LNCaP clone FGC (cell line): ENCODE data around the gene SFXN4.

Experiments
- DNase-seq: peaks from one replicate; pipeline ENCODE4 v3.0.0-alpha.2; 2011; ENCODE audit warnings: low read depth
- H3K4me3 ChIP-seq: 2 replicates; pipeline ENCODE4 v1.5.1; 2011; ENCODE audit warnings: mild to moderate bottlenecking, low read depth, low read length, control low read depth
- TF ChIP-seq, protein P1 (sequence below): IDR thresholded peaks from 2 replicates; pipeline ENCODE4 v1.5.1; 2012; ENCODE audit warnings: mild to moderate bottlenecking; ENCODE audit not compliant: control insufficient read depth, insufficient read depth; ENCODE audit errors: extremely low read depth

SFXN4 gene

DNA sequence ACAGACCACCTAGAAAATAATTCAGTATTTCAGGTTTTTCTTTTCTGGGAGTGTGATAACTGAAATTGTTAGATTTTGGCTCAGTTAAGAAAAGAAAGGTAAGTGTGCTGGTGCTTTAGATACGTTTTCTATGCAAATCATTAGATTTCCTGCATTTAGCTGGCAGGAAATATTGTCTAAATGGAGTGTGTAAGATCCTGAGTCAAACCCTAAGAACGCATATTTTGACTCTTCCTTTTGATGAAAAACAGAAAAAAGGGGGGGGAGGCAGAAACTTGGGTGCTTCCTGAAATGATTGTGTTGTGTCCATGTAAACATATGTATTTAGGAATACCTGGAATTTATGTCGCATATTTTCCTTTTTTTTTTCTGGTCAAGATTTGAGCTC is 43.0 kb upstream of the SFXN4 start:
- peak overlapping the region; percentile 58 for H3K4me3 ChIP-seq
- no peak for DNase-seq
- TF ChIP-seq, protein P1, sequence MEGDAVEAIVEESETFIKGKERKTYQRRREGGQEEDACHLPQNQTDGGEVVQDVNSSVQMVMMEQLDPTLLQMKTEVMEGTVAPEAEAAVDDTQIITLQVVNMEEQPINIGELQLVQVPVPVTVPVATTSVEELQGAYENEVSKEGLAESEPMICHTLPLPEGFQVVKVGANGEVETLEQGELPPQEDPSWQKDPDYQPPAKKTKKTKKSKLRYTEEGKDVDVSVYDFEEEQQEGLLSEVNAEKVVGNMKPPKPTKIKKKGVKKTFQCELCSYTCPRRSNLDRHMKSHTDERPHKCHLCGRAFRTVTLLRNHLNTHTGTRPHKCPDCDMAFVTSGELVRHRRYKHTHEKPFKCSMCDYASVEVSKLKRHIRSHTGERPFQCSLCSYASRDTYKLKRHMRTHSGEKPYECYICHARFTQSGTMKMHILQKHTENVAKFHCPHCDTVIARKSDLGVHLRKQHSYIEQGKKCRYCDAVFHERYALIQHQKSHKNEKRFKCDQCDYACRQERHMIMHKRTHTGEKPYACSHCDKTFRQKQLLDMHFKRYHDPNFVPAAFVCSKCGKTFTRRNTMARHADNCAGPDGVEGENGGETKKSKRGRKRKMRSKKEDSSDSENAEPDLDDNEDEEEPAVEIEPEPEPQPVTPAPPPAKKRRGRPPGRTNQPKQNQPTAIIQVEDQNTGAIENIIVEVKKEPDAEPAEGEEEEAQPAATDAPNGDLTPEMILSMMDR, result no peak

DNA sequence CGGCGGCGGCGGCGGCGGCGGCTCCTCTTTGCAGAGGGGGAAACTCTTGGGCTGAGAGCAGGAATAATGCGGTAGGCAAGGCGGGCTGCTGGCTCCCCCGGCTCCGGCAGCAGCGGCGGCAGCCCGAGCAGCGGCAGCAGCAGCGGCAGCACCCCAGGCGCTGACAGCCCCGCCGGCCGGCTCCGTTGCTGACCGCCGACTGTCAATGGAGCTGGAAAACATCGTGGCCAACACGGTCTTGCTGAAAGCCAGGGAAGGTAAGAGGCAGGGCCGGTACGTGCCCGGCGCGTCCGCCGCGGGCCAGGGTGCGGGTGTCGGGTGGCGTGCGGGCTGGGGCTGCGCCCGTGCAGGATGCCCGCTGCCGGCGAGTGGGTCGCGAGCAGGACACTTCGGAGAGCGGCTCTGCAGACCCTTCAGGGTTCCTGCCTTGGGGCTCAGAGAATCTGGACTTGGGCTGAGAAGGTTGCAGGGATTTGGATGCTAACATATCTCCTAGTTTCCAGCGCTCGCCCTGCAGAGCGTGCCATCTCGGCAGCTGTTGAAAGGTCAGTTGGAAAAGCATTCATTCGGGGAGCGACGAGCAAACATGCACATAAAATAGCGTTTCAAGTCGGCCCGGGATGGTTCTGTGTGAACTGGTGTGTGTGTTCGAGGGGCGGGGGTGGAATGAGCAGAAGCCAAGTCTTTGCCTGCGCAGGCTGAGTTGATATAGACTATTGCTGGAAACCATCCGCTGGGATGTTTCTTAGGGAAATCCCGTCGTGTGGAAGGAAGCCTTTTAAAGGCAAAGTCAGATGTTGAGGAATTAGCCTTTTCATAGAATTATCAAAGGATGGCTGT is 42.4 kb upstream of the SFXN4 start:
- no peak for DNase-seq

DNA sequence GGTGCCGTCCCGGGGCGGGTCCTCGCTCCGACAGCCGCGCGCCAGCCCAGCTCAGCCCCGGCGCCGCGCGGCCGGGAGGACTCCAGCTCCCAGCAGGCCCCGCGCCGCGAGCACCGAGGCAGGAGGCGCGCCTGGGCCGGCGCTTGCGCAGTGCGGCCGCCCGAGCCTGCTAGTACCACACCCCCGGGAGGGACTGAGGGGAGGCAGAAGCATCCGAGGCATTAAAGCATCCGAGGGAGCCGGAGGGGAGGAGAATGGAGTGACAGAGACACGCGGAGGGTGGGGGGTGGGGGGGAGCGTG is 41.8 kb upstream of the SFXN4 start, which contains the start of gene GRK5:
TSS of gene GRK5 (plus strand) at position 206 of the 301 bp plus-strand sequence. CDS start 347 bp downstream, outside the sequence.
- TF ChIP-seq, protein P1, result no peak
- peak within 1 kb of the TSS; percentile 58 for H3K4me3 ChIP-seq
- DNase-seq, result peak; percentile 63

More for the DNA sequence above, 42.4 kb upstream of the SFXN4 start:
- peak overlapping the region; percentile 58 for H3K4me3 ChIP-seq
- TF ChIP-seq, protein P1, result no peak

DNA sequence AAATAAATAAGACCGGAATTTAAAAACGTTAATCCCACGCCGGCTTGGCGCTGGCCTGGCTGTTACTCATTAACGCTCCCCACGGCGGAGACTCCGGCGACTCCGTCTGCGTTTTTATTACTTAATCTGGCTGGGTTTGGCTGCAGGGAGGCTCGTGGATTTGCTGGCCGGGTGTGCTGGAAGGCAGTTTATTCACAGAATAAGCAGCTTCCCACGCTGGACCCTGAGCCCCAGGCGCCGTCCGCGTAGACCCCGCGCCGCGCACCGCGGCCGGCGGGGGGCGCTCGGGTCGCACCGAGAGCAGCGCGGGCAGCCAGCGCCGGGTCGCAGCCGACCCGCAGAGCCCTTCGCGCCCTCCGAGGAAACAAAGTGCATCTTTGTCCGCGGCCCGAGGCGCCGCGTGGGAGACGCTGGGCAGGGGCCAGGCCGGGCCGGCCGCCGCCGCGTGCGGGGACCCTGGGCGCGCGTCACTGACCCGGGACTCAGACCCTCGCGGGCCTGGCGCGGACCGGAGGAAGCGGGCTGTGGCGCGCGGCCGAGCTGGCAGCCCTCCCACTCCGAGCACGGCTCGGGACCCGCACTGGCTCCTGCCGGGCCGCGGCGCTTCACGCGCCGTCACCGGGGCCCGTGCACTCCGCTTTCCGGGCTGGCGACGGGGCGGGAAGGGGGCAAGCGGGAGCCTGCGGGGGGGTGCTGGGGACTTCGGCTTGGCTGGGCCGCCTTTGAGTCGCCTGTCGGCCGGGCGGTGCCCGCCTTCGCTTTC is 41.3 kb upstream of the SFXN4 start:
- H3K4me3 ChIP-seq, result peak overlapping the region; percentile 58
- no peak for DNase-seq
- TF ChIP-seq, protein P1, result peak; percentile 73

DNA sequence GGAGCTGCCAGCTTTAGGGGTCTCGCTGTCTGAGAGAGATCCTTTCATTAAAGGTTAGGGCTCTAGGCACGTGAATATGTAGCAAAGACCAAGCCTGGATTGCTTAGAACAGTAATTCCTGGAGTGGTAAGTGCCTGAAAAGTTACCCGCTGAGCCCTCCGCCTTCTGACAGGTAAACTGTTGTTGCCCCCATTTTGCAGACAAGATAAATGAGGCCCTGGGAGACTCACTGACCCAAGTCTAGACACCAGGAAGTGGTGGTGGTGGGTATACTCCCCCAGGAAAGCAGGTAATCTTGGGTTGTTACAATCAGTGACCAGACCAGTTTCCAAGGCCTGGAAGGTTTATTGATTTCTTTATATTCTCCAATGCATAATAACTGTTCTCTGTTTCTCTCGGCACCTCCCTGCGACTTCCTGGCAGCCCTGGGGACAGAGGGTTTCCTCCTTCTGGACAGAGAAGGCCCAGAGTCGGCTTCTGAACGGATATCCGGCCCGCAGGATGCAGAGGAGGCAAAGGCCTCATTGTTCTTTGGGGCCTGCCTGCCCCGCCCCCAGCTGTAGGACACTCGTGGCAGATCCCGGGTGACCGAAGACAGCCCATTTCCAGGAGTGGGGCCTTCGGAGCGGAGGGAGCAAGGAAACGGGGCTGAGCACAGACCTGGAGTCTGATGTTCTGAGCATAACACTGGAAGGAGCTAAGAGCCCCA is 40.5 kb upstream of the SFXN4 start:
- no peak for DNase-seq
- peak overlapping the region; percentile 58 for H3K4me3 ChIP-seq
- TF ChIP-seq, protein P1, result no peak

DNA sequence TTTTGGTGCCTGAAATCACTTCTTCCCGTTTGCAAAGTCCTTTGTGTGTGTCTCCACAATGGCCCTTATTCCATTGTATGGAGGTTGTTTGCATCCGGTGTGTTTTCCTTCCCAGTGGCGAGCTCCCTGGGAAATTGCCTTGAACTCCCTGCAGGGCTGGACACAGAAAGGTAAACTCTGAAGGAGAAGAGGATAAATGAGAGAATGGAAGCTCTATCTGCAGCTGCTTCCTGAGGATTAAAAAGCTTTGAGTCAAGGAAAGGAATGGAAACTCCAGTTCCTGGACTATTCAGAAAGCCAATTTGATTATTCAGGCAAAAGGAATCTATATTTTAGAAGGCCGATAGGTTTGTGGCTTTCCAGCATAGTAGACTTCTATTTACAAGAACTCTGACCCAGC is 37.5 kb upstream of the SFXN4 start:
- DNase-seq, result no peak
- H3K4me3 ChIP-seq, result no peak overlapping the region
- TF ChIP-seq, protein P1, result no peak
